HepG2 (cell line): Measurements from ENCODE around the gene CBFA2T2. TPM values are rescaled to one million over a fixed set of nuclear protein-coding genes. Genes with fewer than 3 reads are reported as not detected.
A peak's percentile ranks its signal among the peaks of the same experiment; 100 is the strongest.

ENCODE experiments used
- ATAC-seq: fragments of 200-7000 bp; cut with Tn5 transposase; 3 replicates; pipeline ENCODE4 v1.9.1; 2020; ENCODE audit warnings: mild to moderate bottlenecking, moderate library complexity
- BruUV-seq: library from RNA; stranded (reverse); fragments of 400-500 nt; replicated peaks from 2 replicates; lab custom pipeline; 2021; lab: Mats Ljungman, UMichigan
- CTCF ChIA-PET: fragments of 300-600 bp; formaldehyde crosslinking; extraction: SDS; loops from one replicate; lab custom pipeline; 2021; ENCODE audit warnings: low total read pairs, inconsistent platforms, low intra/inter-chr PET ratio; lab: Yijun Ruan, JAX
- POLR2A ChIA-PET: fragments of 350-600 bp; sonication (Branson Sonifier 250); formaldehyde crosslinking; loops from one replicate; lab custom pipeline; 2020; ENCODE audit warnings: antibody characterized with exemption, inconsistent platforms; lab: Yijun Ruan, JAX
- DNase-seq: peaks from one replicate; pipeline ENCODE4 v3.0.0-alpha.2; 2015; ENCODE audit warnings: low spot score
- FAIRE-seq: peaks from 3 replicates; lab custom pipeline; 2011; peaks lifted over from hg19 to GRCh38; lab: Jason Lieb, UNC
- H2AFZ ChIP-seq: one replicate; pipeline ENCODE4 v1.6.1; 2011; ENCODE audit warnings: low read length, inconsistent platforms
- H3K27ac ChIP-seq: fragments of 300-600 bp; 3 replicates; pipeline ENCODE4 v1.8.0; 2011; ENCODE audit warnings: mixed run types, mild to moderate bottlenecking, mixed read lengths, low read length, inconsistent platforms; ENCODE audit not compliant: insufficient read depth; ENCODE audit errors: extremely low read length
- H3K27me3 ChIP-seq, 2 experiments: fragments of 200-600 bp in 1 of 2; 2 replicates in 1 of 2; 3 replicates in 1 of 2; pipeline versions ENCODE4 v1.6.0 to v1.8.0; 2011; ENCODE audit warnings: low read length in 2 of 2, mild to moderate bottlenecking in 2 of 2, moderate library complexity in 2 of 2, inconsistent platforms in 1 of 2; ENCODE audit not compliant: insufficient read depth in 2 of 2, control insufficient read depth in 1 of 2
- H3K36me3 ChIP-seq, 2 experiments: fragments of 200-600 bp in 1 of 2; replicated peaks in 1 of 2; 2 replicates in 1 of 2; 3 replicates in 1 of 2; pipeline versions ENCODE4 v1.5.1 to v1.8.0; 2011; ENCODE audit warnings: low read length in 2 of 2, inconsistent platforms in 1 of 2; ENCODE audit not compliant: insufficient read depth in 2 of 2, control insufficient read depth in 1 of 2
- H3K4me1 ChIP-seq: 2 replicates; pipeline ENCODE4 v1.5.1; 2012; ENCODE audit warnings: low read length, inconsistent platforms; ENCODE audit not compliant: insufficient read depth
- H3K4me2 ChIP-seq: 2 replicates; pipeline ENCODE4 v1.6.0; 2011; ENCODE audit warnings: low read depth, low read length, inconsistent platforms
- H3K4me3 ChIP-seq, 3 experiments: fragments of 200-600 bp in 1 of 3; sonication (generic), shearing (Covaris generic) in 1 of 3; replicated peaks in 1 of 3; 2 replicates each; pipeline ENCODE4 v1.5.1; 2011 to 2016; ENCODE audit warnings: low read length in 3 of 3, inconsistent platforms in 2 of 3, low read depth in 2 of 3, mild to moderate bottlenecking in 2 of 3, control low read depth in 1 of 3, mixed read lengths in 1 of 3; ENCODE audit not compliant: insufficient read depth in 1 of 3
- H3K79me2 ChIP-seq: one replicate; pipeline ENCODE4 v1.6.1; 2011; ENCODE audit warnings: low read length, inconsistent platforms; ENCODE audit not compliant: insufficient read depth
- H3K9ac ChIP-seq: 2 replicates; pipeline ENCODE4 v1.6.0; 2011; ENCODE audit warnings: mild to moderate bottlenecking, low read depth, low read length, inconsistent platforms; ENCODE audit not compliant: insufficient read depth
- H3K9me3 ChIP-seq: 2 replicates; pipeline ENCODE4 v1.5.1; 2012; ENCODE audit warnings: mild to moderate bottlenecking, low read length
- H4K20me1 ChIP-seq: 2 replicates; pipeline ENCODE4 v1.6.0; 2011; ENCODE audit warnings: inconsistent platforms, mild to moderate bottlenecking, low read length, moderate library complexity; ENCODE audit not compliant: insufficient read depth
- BORCS8-MEF2B ChIP-seq: sonication (generic); formaldehyde crosslinking; IDR thresholded peaks from 2 replicates; pipeline ENCODE4 v1.8.0; 2022; ENCODE audit warnings: mild to moderate bottlenecking, missing genetic modification reagents
- GATAD2A ChIP-seq: IDR thresholded peaks from 2 replicates; pipeline ENCODE4 v1.6.1; 2016
- KAT2B ChIP-seq: fragments of 150-350 bp; IDR thresholded peaks from 2 replicates; pipeline ENCODE4 v1.6.1; 2014; ENCODE audit warnings: low read depth, low read length, borderline replicate concordance
- KDM2A ChIP-seq: sonication (generic); formaldehyde crosslinking; IDR thresholded peaks from 2 replicates; pipeline ENCODE4 v1.4.0; 2020; ENCODE audit warnings: low read depth, missing genetic modification reagents, borderline replicate concordance
- NCOA2 ChIP-seq: sonication (generic); formaldehyde crosslinking; IDR thresholded peaks from 2 replicates; pipeline ENCODE4 v1.8.0; 2022; ENCODE audit warnings: inconsistent platforms
- POLR2G ChIP-seq: fragments of 200-400 bp; formaldehyde crosslinking; IDR thresholded peaks from 2 replicates; pipeline ENCODE4 v1.6.1; 2018; ENCODE audit warnings: mild to moderate bottlenecking, low read depth, low read length, moderate library complexity
- RORA ChIP-seq: sonication (generic); formaldehyde crosslinking; IDR thresholded peaks from 2 replicates; pipeline ENCODE4 v1.5.0; 2020; ENCODE audit warnings: mild to moderate bottlenecking, missing genetic modification reagents, moderate library complexity
- TRAFD1 ChIP-seq: sonication (generic); formaldehyde crosslinking; IDR thresholded peaks from 2 replicates; pipeline ENCODE4 v1.5.1; 2020; ENCODE audit warnings: missing genetic modification reagents, mild to moderate bottlenecking, borderline replicate concordance
- ZNF3 ChIP-seq: IDR thresholded peaks from 2 replicates; pipeline ENCODE4 v1.7.0; 2017; ENCODE audit warnings: inconsistent platforms
- ZNF460 ChIP-seq: sonication (generic); formaldehyde crosslinking; IDR thresholded peaks from 2 replicates; pipeline ENCODE4 v1.5.1; 2020; ENCODE audit warnings: missing genetic modification reagents, mild to moderate bottlenecking, borderline replicate concordance
- ZNF674 ChIP-seq: sonication (generic); formaldehyde crosslinking; IDR thresholded peaks from 2 replicates; pipeline ENCODE4 v1.5.0; 2020; ENCODE audit warnings: low read depth, mild to moderate bottlenecking, missing genetic modification reagents
- ZNF784 ChIP-seq: sonication (generic); formaldehyde crosslinking; IDR thresholded peaks from 2 replicates; pipeline ENCODE4 v1.5.1; 2020; ENCODE audit warnings: missing genetic modification reagents, mild to moderate bottlenecking, borderline replicate concordance
- WGBS: methylation state at CpG from one replicate; pipeline ENCODE4 v1.1.6; 2017; ENCODE audit warnings: low lambda C conversion rate; 5-methylcytosine and 5-hydroxymethylcytosine counted together
- in situ Hi-C: cut with HindIII; loops from 2 replicates; pipeline ENCODE4 v1.10.0; 2017; ENCODE audit warnings: low pct_unique_long_range_greater_than_20kb; ENCODE audit not compliant: extremely low pct_ligation_motif_present
- intact Hi-C: fragments of 100-400 bp; cut with micrococcal nuclease; formaldehyde crosslinking; loops from one replicate; pipeline ENCODE4 v1.10.0; 2022; ENCODE audit not compliant: unreplicated experiment
- polyA plus RNA-seq, 8 experiments: library from polyadenylated mRNA; depleted of rRNA in 3 of 8; stranded (reverse) in 7 of 8; unstranded in 1 of 8; fragments of >200 nt; fragmentation: Illumina TruSeq in 4 of 8; extraction: Trizol in 4 of 8; gene quantifications; 2 replicates each; pipeline versions ENCODE4 v1.2.1 to v1.2.3, GENCODE V29; 2011 to 2016; ENCODE audit warnings: low read depth in 4 of 8, missing spikeins in 1 of 8, mixed read lengths in 1 of 8; ENCODE audit not compliant: insufficient read depth in 1 of 8
- total RNA-seq, 5 experiments: library from RNA; depleted of rRNA; stranded (reverse); fragments of >200 nt; fragmentation: Illumina TruSeq; extraction: Trizol; gene quantifications; 2 replicates each; pipeline ENCODE4 v1.2.3, GENCODE V29; 2016; ENCODE audit warnings: low read depth in 1 of 5
- TF ChIP-seq, protein P1 (sequence below): sonication (generic); formaldehyde crosslinking; IDR thresholded peaks from 2 replicates; pipeline ENCODE4 v1.5.1; 2020; ENCODE audit warnings: mild to moderate bottlenecking, missing genetic modification reagents, borderline replicate concordance
- TF ChIP-seq, protein P2 (sequence below): conservative IDR thresholded peaks from 2 replicates; pipeline ENCODE4 v1.6.1; 2018; ENCODE audit warnings: missing genetic modification reagents

CBFA2T2 gene
- total and polyA plus RNA-seq, 2 of the 13 experiments (the other 11 are each of a cell fraction or from before 2014, with no cell fraction given), result 6.3 to 21.2 TPM

- TF ChIP-seq, protein P1, sequence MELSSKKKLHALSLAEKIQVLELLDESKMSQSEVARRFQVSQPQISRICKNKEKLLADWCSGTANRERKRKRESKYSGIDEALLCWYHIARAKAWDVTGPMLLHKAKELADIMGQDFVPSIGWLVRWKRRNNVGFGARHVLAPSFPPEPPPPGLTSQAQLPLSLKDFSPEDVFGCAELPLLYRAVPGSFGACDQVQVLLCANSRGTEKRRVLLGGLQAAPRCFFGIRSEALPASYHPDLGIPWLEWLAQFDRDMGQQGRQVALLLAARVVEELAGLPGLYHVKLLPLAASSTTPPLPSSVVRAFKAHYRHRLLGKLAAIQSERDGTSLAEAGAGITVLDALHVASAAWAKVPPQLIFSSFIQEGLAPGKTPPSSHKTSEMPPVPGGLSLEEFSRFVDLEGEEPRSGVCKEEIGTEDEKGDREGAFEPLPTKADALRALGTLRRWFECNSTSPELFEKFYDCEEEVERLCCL, result no peak
- no peak for TF ChIP-seq GATAD2A (CRISPR knock-in tag)
- peak; percentile 16; the same call in 1 of the 2 replicates for TF ChIP-seq KDM2A (CRISPR knock-in tag)
Measured at GRCh38 chr20:33650753-33651561, 161.1 kb downstream of the CBFA2T2 start (continued).

GRCh38 chr20:33651562-33652048, 161.7 kb downstream of the CBFA2T2 start:
- no peak for FAIRE-seq
- ATAC-seq, result no peak
- BruUV-seq, result no TSS peak
- no peak for TF ChIP-seq KAT2B
- 0 out of 2 replicates have a peak, but pooled peaks have one; percentile 5 for TF ChIP-seq BORCS8-MEF2B
- TF ChIP-seq ZNF674 (CRISPR knock-in tag), result no peak
- 0 out of 2 replicates have a peak, but pooled peaks have one; percentile 30 for TF ChIP-seq ZNF784 (CRISPR knock-in tag)
- no peak for TF ChIP-seq ZNF3 (CRISPR knock-in tag)
- no peak for TF ChIP-seq RORA (CRISPR knock-in tag)
- TF ChIP-seq POLR2G, result peak; percentile 17; the same call in 1 of the 2 replicates
- TF ChIP-seq NCOA2 (CRISPR knock-in tag), result no peak
- TF ChIP-seq, protein P2, sequence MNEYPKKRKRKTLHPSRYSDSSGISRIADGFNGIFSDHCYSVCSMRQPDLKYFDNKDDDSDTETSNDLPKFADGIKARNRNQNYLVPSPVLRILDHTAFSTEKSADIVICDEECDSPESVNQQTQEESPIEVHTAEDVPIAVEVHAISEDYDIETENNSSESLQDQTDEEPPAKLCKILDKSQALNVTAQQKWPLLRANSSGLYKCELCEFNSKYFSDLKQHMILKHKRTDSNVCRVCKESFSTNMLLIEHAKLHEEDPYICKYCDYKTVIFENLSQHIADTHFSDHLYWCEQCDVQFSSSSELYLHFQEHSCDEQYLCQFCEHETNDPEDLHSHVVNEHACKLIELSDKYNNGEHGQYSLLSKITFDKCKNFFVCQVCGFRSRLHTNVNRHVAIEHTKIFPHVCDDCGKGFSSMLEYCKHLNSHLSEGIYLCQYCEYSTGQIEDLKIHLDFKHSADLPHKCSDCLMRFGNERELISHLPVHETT (CRISPR knock-in tag), result no peak
- TF ChIP-seq ZNF460 (CRISPR knock-in tag), result no peak
- no peak for TF ChIP-seq TRAFD1 (CRISPR knock-in tag)

More at GRCh38 chr20:33651562-33652048, 161.7 kb downstream of the CBFA2T2 start:
- Histone ChIP-seq H3K79me2 (no peaks in the 10 kb centered on the region), H3K27me3 (no peaks in the 10 kb centered on the region), H3K4me1 (peaks cover 37% of the 10 kb centered on the region), H3K4me2 (no peak overlapping the region), H4K20me1 (no peaks in the 10 kb centered on the region; the same call in 1 of the 2 replicates), H3K4me3 (no peak overlapping the region), H3K9ac (no peak overlapping the region), H3K36me3 (peaks cover 0 to 3% of the 10 kb centered on the region in 2 experiments; a peak in 1 of 5 replicates), H2AFZ (no peak overlapping the region), H3K27ac (no peak overlapping the region), H3K9me3 (no peaks in the 10 kb centered on the region)
- WGBS, result 69% methylated on average over 13 of the region's 13 CpGs
- intact Hi-C loops (loop anchor here (2.0 to 5.0 kb wide), 2 partner anchors 134 to 195 kb away; no protein-coding TSS in a partner anchor), in situ Hi-C loops (loop anchor here (5.0 kb wide), 1 partner anchor 189 kb away; no protein-coding TSS in a partner anchor)
- ChIA-PET CTCF (interaction anchor here (1.7 to 4.7 kb wide), 2 partner anchors 135 to 193 kb away, joined by 4 to 53 read pairs; no protein-coding TSS in a partner anchor), POLR2A (interaction anchor here (0.8 to 2.2 kb wide), 2 partner anchors 12 to 207 kb away, joined by 3 to 8 read pairs; partner anchors contain the start of gene SNTA1)
- no peak for DNase-seq
